Measurements from ENCODE around the gene NRTN.

NRTN gene

DNA sequence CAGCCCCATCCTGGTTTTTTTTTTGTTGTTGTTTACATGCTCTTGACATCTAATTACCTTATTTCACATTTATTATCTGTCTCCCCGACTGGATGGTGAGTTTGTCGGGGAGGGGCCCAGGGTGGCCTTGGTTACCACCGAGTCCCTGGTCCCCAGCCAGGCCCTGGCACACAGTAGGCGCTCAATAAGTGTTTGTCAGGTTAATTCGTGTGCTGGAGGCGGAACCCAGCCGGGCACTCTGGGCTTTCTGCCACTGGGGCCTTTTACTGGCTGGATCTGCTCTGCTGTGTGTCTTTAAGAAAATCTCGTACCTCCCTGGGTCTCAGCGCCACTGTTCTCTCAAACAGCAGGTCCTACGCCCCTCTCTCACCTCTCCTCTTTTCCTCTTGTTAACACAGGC is 4.6 kb downstream of the NRTN start:
- peaks cover 17% of the 10 kb centered on the region for H3K27me3 ChIP-seq (ENCODE audit: control insufficient read depth, low read length)
- H3K4me3 ChIP-seq (ENCODE audit: low read length) = no peak overlapping the region
- no peaks in the 10 kb centered on the region for H3F3A ChIP-seq (ENCODE audit: control insufficient read depth, insufficient read depth)
- no peaks in the 10 kb centered on the region for H3K9me2 ChIP-seq (replicated peaks; ENCODE audit: control insufficient read depth, low read length)
- H3K27ac ChIP-seq (ENCODE audit: low read depth, low read length) = no peak overlapping the region
- H3K36me3 ChIP-seq (ENCODE audit: control insufficient read depth, low read length) = no peaks in the 10 kb centered on the region
- no peaks in the 10 kb centered on the region for H3K79me2 ChIP-seq (ENCODE audit: control insufficient read depth, low read length)
- no peaks in the 10 kb centered on the region for H3K9me3 ChIP-seq (ENCODE audit: control insufficient read depth, insufficient read depth, low read length)
- no peaks in the 10 kb centered on the region for H4K20me1 ChIP-seq (ENCODE audit: control insufficient read depth, insufficient read depth, low read depth, low read length)
- peaks cover 2% of the 10 kb centered on the region for H3K4me1 ChIP-seq (ENCODE audit: control insufficient read depth, low read length)
- no peak overlapping the region for H3K4me2 ChIP-seq (ENCODE audit: low read length)
- TF ChIP-seq, protein P1, sequence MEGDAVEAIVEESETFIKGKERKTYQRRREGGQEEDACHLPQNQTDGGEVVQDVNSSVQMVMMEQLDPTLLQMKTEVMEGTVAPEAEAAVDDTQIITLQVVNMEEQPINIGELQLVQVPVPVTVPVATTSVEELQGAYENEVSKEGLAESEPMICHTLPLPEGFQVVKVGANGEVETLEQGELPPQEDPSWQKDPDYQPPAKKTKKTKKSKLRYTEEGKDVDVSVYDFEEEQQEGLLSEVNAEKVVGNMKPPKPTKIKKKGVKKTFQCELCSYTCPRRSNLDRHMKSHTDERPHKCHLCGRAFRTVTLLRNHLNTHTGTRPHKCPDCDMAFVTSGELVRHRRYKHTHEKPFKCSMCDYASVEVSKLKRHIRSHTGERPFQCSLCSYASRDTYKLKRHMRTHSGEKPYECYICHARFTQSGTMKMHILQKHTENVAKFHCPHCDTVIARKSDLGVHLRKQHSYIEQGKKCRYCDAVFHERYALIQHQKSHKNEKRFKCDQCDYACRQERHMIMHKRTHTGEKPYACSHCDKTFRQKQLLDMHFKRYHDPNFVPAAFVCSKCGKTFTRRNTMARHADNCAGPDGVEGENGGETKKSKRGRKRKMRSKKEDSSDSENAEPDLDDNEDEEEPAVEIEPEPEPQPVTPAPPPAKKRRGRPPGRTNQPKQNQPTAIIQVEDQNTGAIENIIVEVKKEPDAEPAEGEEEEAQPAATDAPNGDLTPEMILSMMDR (IDR thresholded peaks at IDR 0.05; ENCODE audit: low read depth, low read length, poor library complexity, severe bottlenecking) = no peak
- no peak for TF ChIP-seq EZH2phosphoT487 (IDR thresholded peaks at IDR 0.05; ENCODE audit: borderline replicate concordance, low read length)

DNA sequence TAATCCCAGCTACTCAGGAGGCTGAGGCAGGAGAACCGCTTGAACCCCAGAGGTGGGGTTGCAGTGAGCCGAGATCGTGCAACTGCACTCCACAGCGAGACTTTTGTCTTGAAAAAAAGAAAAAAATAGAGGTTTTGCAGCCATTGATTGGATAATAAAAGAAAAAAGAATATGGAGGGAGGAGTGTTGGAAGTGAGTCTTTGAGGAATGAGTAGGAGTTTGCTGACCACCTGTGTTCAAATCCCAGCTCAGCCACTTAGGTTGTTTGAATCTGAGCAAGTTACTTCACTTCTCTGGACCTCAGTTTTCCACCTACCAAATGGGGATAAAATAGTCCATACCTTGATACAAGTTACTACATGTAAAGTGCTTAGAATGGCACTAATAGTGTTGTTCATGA is 6.2 kb downstream of the NRTN start:
- Histone ChIP-seq H3K4me1 (ENCODE audit: control insufficient read depth, low read length) (no peaks in the 10 kb centered on the region), H3K9me3 (ENCODE audit: control insufficient read depth, insufficient read depth, low read length) (no peaks in the 10 kb centered on the region), H3F3A (ENCODE audit: control insufficient read depth, insufficient read depth) (no peaks in the 10 kb centered on the region), H3K36me3 (ENCODE audit: control insufficient read depth, low read length) (no peaks in the 10 kb centered on the region), H4K20me1 (ENCODE audit: control insufficient read depth, insufficient read depth, low read depth, low read length) (no peaks in the 10 kb centered on the region), H3K4me2 (ENCODE audit: low read length) (no peak overlapping the region), H3K27ac (ENCODE audit: low read depth, low read length) (no peak overlapping the region), H3K27me3 (ENCODE audit: control insufficient read depth, low read length) (peaks cover 6% of the 10 kb centered on the region), H3K4me3 (ENCODE audit: low read length) (no peak overlapping the region), H3K79me2 (ENCODE audit: control insufficient read depth, low read length) (no peaks in the 10 kb centered on the region), H3K9me2 (replicated peaks; ENCODE audit: control insufficient read depth, low read length) (no peaks in the 10 kb centered on the region)
- TF ChIP-seq, protein P1 (IDR thresholded peaks at IDR 0.05; ENCODE audit: low read depth, low read length, poor library complexity, severe bottlenecking) = no peak
- no peak for TF ChIP-seq EZH2phosphoT487 (IDR thresholded peaks at IDR 0.05; ENCODE audit: borderline replicate concordance, low read length)

DNA sequence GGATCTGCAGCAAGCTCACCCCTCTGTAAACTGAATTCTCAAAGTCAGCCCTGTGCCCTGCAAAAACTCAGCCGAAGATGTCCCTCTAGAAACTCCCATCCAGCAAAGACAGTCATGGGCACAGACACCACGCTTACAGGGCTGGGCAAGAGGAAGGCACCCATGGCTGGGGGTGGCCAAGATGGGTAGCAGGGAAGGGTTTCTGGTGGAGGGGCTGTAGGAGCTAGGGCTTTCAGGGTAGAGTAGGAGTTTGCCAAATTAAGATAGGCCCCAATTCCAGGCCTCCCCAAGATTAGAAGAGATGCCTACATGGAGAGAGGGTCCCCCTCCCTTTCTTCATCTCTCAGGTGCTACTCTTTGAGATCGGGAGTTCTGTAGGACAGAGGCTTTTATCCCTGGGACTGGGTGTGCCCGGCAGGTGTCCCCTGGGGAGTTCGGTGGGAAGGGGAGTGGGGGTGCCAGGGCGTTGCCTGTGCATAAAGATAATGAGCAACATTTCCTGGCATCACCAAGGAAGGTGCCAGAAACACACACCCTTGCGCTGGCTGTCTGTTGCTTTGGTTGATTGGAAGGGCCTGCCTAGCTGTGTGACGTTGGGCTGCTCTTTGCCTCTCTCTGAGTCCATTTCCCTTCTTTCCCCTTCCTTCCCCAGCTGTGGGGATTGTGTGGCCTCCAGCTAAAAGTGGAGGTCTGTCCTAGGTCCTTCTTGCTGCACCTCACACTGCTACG is 9.4 kb downstream of the NRTN start:
- no peak for TF ChIP-seq EZH2phosphoT487 (IDR thresholded peaks at IDR 0.05; ENCODE audit: borderline replicate concordance, low read length)
- TF ChIP-seq, protein P1 (IDR thresholded peaks at IDR 0.05; ENCODE audit: low read depth, low read length, poor library complexity, severe bottlenecking) = no peak

More for the DNA sequence above, 9.4 kb downstream of the NRTN start:
- H3K27ac ChIP-seq (ENCODE audit: low read depth, low read length) = no peak overlapping the region
- H3K9me2 ChIP-seq (replicated peaks; ENCODE audit: control insufficient read depth, low read length) = no peaks in the 10 kb centered on the region
- H3K79me2 ChIP-seq (ENCODE audit: control insufficient read depth, low read length) = no peaks in the 10 kb centered on the region
- no peaks in the 10 kb centered on the region for H3F3A ChIP-seq (ENCODE audit: control insufficient read depth, insufficient read depth)
- H3K4me2 ChIP-seq (ENCODE audit: low read length) = no peak overlapping the region
- H3K27me3 ChIP-seq (ENCODE audit: control insufficient read depth, low read length) = no peaks in the 10 kb centered on the region
- H3K36me3 ChIP-seq (ENCODE audit: control insufficient read depth, low read length) = no peaks in the 10 kb centered on the region
- no peaks in the 10 kb centered on the region for H3K4me1 ChIP-seq (ENCODE audit: control insufficient read depth, low read length)
- no peak overlapping the region for H3K4me3 ChIP-seq (ENCODE audit: low read length)
- no peaks in the 10 kb centered on the region for H4K20me1 ChIP-seq (ENCODE audit: control insufficient read depth, insufficient read depth, low read depth, low read length)
- no peaks in the 10 kb centered on the region for H3K9me3 ChIP-seq (ENCODE audit: control insufficient read depth, insufficient read depth, low read length)

Measured in DOHH2 (cell line).